Thoracic aorta (tissue), 2 donors: Measurements from ENCODE around the gene KRTAP10-8. TPM values are rescaled to one million over a fixed set of nuclear protein-coding genes. Genes with fewer than 3 reads are reported as not detected.
"Not testable (repeated sequence)": the region's sequence is repeated elsewhere in the genome, so short reads cannot be mapped to it uniquely, and the experiment has no call there.

Source experiments
- ATAC-seq: fragments of 150-250 bp; one replicate; pipeline ENCODE4 v1.8.0; 2017; ENCODE audit warnings: low read depth; ENCODE audit not compliant: insufficient number of reproducible peaks, low FRiP score
- DNase-seq: peaks from one replicate; pipeline ENCODE4 v3.0.0-alpha.2; 2020; ENCODE audit warnings: low spot score
- H3K27ac ChIP-seq, 2 donors: fragments of 200-600 bp; sonication (generic); 1 replicate in 1 of 2; 2 replicates in 1 of 2; pipeline ENCODE4 v1.5.1; 2016; ENCODE audit warnings: mild to moderate bottlenecking in 2 of 2, moderate library complexity in 2 of 2
- H3K27me3 ChIP-seq: fragments of 200-600 bp; sonication (generic); replicated peaks from 2 replicates; pipeline ENCODE4 v1.6.0; 2016; ENCODE audit warnings: mild to moderate bottlenecking; ENCODE audit not compliant: insufficient read depth
- H3K36me3 ChIP-seq: fragments of 200-600 bp; sonication (generic); one replicate; pipeline ENCODE4 v1.5.1; 2016
- H3K4me1 ChIP-seq, 2 donors: fragments of 200-600 bp; sonication (generic); 1 replicate in 1 of 2; 2 replicates in 1 of 2; pipeline versions ENCODE4 v1.5.1 to v1.6.0; 2016; ENCODE audit warnings: low read depth in 2 of 2, mild to moderate bottlenecking in 1 of 2; ENCODE audit not compliant: control insufficient read depth in 1 of 2
- H3K4me3 ChIP-seq: fragments of 200-600 bp; sonication (generic); 2 replicates; pipeline ENCODE4 v1.5.1; 2016; ENCODE audit warnings: mild to moderate bottlenecking
- H3K9me3 ChIP-seq: fragments of 200-600 bp; sonication (generic); 2 replicates; pipeline ENCODE4 v1.5.1; 2016
- CTCF ChIP-seq: fragments of 200-600 bp; sonication (generic); IDR thresholded peaks from one replicate; pipeline ENCODE4 v1.5.1; 2019; ENCODE audit warnings: antibody characterized with exemption
- total RNA-seq, 2 donors: library from RNA; depleted of rRNA; stranded (reverse); fragments of >200 nt; gene quantifications; one replicate each; pipeline versions ENCODE4 v1.1.0 to v1.2.3, GENCODE V29; 2016

KRTAP10-8 gene
- total RNA-seq, 2 donors from 2014 or later = not detected

GRCh38 chr21:44658541-44658910, 46.6 kb downstream of the KRTAP10-8 start:
- Histone ChIP-seq H3K27me3 (no peaks in the 10 kb centered on the region), H3K36me3 (no peaks in the 10 kb centered on the region), H3K4me3 (no peak overlapping the region), H3K27ac (no peak overlapping the region), H3K4me1 (no peaks in the 10 kb centered on the region), H3K9me3 (peaks cover 3% of the 10 kb centered on the region)
- ATAC-seq = no peak
- no peak for TF ChIP-seq CTCF
- DNase-seq = no peak

GRCh38 chr21:44658913-44659595, 47.2 kb downstream of the KRTAP10-8 start:
- H3K4me3 ChIP-seq = no peak overlapping the region
- ATAC-seq = no peak
- no peak overlapping the region for H3K27ac ChIP-seq
- peaks cover 3% of the 10 kb centered on the region for H3K9me3 ChIP-seq
- H3K36me3 ChIP-seq = no peaks in the 10 kb centered on the region
- H3K27me3 ChIP-seq = no peaks in the 10 kb centered on the region
- DNase-seq = no peak
- TF ChIP-seq CTCF = no peak
- H3K4me1 ChIP-seq = no peaks in the 10 kb centered on the region

GRCh38 chr21:44661567-44661966, 49.7 kb downstream of the KRTAP10-8 start:
- DNase-seq, H3K36me3 ChIP-seq, H3K4me3 ChIP-seq, ATAC-seq, H3K4me1 ChIP-seq, H3K27ac ChIP-seq, H3K27me3 ChIP-seq, H3K9me3 ChIP-seq: not testable (repeated sequence)

Other genes with a start within 250 kb of the KRTAP10-8 start
- gene LRRC3, start 156.6 kb upstream of the KRTAP10-8 start, total RNA-seq = 1 to 10 TPM; 6.5 to 8.3 TPM
- gene KRTAP10-1, start 71.9 kb upstream of the KRTAP10-8 start, total RNA-seq = not detected
- gene KRTAP10-2, start 60.6 kb upstream of the KRTAP10-8 start, total RNA-seq = not detected
- gene KRTAP10-3, start 53.3 kb upstream of the KRTAP10-8 start, total RNA-seq = not detected
- not detected for gene KRTAP10-4, start 38.4 kb upstream of the KRTAP10-8 start, total RNA-seq
- gene KRTAP10-5, start 31.5 kb upstream of the KRTAP10-8 start, total RNA-seq = not detected
- gene KRTAP10-6, start 19.6 kb upstream of the KRTAP10-8 start, total RNA-seq = not detected
- not detected for gene KRTAP10-7, start 11.5 kb upstream of the KRTAP10-8 start, total RNA-seq
- gene KRTAP10-9, start 15.0 kb downstream of the KRTAP10-8 start, total RNA-seq = not detected
- gene KRTAP10-10, start 25.3 kb downstream of the KRTAP10-8 start, total RNA-seq = not detected
- gene KRTAP10-11, start 34.3 kb downstream of the KRTAP10-8 start, total RNA-seq = not detected
- not detected for gene KRTAP12-4, start 42.6 kb downstream of the KRTAP10-8 start, total RNA-seq
- not detected for gene KRTAP12-3, start 45.9 kb downstream of the KRTAP10-8 start, total RNA-seq
- gene KRTAP12-2, start 54.8 kb downstream of the KRTAP10-8 start, total RNA-seq = not detected
- not detected for gene KRTAP12-1, start 70.1 kb downstream of the KRTAP10-8 start, total RNA-seq
- not detected for gene KRTAP10-12, start 85.1 kb downstream of the KRTAP10-8 start, total RNA-seq
- gene TSPEAR, start 99.5 kb downstream of the KRTAP10-8 start, total RNA-seq = not detected
- 100 to 1,000 TPM in 1 of 2 donors, 10 to 100 TPM in 1; 67.7 to 138 TPM for gene UBE2G2, start 189.7 kb downstream of the KRTAP10-8 start, total RNA-seq
- 10 to 100 TPM; 66.5 to 66.9 TPM for gene SUMO3, start 206.0 kb downstream of the KRTAP10-8 start, total RNA-seq